Fibroblast of peridontal ligament (primary cell): ENCODE results near the gene SOBP.

ENCODE experiments used
- DNase-seq: peaks from one replicate; pipeline ENCODE4 v3.0.0-alpha.2; 2010; ENCODE audit errors: extremely low read depth

The SOBP gene

DNA sequence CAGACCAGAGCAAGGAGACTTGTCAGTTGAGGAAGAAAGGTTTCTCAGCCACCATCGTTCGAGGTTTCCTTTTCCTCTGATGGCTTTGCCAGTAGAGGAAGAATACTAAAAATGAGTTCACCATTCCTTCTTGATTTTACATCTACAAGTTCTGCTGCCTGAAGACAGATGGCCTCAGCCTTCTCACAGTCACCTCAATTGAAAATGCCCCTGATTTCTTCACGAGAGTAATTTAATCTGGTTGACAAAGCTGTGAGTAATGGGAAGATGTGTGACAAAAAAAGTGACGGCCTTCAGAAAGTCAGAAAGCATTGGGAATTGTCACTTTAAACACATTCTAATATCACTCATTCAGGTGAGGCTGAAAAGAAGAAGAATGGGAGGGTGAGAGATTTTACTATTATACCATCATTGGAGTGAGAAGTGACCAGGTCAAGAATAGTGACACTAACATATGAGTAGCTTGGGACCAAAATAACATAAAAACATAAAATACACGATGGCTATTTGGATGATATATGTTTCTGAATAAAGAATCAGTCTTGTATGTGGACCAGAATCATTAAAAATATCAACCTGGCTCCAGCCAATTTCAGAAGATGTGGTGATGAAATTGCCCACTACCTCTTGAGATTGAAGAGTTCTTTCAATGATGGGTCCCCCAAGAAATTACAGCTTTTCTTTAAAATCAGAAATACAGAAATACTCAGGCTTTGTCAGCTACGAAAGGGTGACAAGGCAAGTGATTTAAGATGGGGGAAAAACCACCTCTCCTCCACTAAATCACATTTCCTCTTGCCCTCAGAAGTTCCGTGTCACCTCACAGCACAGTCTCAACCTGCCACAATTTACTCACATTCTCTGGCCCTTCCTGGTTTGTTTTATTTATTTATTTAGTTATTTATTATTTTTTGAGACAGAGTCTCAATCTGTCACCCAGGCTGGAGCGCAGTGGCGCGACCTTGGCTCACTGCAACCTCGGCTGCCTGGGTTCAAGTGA, 147.7 kb downstream of the SOBP start:
- DNase-seq = no peak

DNA sequence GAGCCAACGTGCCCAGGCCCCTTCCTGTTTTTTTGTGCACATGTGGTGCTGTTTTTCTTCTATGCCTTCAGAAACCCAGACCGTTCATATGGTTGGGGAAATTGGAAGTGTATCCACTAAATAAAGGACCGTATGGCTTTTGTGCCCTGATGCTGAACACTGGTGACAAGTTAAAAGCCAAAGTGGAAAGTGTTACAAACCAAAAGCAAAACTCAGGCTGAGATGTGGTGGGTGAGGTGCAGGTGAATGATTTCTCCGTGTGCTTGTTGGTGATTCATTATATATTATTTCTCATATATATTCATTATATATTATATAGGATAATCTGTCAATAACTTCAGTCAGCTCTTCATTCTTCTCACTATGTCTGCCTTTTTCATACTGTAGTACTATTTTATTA, 148.6 kb downstream of the SOBP start:
- DNase-seq = no peak

DNA sequence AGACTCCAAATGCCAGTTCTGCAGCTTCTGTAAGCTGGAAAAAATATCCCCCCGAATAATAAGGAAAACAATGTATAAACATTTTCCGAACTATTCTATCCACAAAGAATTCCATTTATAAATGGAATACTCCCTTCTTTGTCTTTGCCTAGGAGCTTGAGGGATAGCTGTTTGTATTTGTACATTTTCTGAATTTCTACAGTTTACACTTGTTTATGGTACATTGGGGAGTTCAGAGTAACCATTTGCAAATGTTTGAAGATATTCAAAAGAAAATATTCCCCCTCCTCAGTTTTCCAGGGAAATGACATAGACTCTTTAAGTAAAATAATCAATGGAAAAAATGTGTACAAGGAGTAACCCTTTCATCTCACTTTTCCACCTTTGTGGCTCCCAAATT, 149.6 kb downstream of the SOBP start:
- no peak for DNase-seq

DNA sequence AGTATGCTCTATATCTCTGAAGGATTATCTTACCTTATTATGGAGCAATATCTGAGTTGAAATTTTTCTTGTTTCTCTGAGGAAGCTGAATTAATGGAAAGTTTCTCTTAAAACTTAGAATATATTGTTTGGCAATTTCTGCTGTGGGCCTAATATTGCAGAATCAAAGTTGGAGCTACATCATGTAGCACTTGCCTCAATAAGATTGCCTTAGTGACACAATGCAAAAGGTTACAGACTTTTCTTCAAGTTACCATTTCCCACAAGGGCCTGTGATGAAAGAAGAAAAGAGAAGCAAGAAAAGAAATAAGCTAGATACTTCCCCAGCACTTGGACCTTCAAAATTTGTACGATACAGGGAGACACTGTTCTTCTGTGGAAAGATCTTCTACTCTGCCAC, 151.2 kb downstream of the SOBP start:
- no peak for DNase-seq

DNA sequence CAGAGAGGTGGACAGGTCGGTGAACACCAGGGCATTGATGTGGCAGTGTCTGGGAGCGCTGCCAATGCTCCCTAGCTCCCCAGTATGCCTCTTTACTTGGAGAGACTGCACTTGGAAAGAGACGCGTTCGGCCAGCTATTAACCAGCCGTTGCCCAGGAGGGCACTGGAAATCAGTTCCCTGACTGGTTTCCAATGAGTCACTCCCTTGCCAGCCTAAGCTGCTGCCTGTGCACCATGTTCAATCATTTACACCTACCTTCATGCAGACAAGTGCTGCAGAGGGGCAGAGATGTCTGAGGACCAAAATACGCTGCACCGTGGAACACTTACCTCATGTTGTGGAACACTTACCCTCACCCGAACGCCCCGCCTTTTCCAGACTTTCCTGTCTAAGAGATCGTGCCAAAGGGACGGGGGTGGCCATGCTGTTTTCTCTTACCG, 151.6 kb downstream of the SOBP start:
- DNase-seq = no peak

DNA sequence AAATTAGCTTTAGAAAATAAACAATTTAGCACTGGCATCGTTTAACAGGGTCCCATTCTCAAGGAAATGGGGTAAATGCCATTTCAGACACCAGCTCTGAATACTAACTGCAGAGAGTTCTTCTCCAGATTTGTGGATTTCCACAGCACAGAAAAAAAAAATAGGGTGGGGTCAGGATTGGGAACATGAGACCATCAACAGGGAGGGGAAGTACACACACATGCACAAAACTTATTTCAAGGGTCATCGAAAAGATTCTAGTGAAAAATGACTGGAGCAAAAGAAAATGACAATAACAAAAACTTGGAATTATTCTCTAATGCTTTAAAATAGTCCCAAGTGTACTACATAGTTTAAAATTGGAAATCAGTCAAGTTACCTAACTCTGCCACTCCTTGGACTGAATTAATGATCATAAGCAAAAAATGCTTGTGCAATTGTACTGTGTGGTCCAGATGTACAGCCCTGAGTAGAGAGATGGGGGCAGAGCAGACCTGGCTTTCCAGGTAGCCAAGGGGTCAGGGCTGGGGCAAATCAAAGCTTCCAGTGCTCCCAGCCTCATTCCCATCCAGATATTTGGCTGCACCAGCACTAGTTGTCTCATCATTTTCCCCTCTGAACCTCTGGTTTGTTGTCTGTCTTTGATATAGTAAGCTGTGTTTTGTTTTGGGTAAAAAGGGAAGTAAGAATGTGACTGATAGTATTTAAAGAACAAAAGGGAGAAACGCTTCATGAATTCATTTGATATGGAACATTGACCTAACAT, 152.4 kb downstream of the SOBP start:
- DNase-seq = no peak

DNA sequence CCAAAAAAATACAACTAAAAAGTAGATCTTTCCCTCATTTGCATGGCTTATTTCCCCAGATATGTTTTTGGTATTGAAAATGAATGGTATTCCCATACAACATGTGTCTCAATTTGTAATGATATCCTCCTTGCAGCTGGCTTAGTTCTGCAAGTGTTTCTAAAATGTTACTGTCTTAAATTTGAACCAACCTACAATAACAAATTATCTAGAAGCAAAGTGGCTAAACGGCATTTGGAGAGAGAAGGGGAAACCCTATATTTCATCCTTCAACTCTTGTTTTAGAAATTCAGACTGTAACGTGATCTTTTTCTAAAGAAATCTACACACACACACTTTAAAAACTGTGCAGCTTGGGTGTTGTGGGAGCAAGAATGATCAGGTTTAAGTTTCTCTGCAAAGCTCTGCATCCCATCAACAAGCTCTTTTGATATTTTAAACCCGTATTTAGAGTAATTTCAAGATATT, 153.0 kb downstream of the SOBP start:
- peak; percentile 40 for DNase-seq

DNA sequence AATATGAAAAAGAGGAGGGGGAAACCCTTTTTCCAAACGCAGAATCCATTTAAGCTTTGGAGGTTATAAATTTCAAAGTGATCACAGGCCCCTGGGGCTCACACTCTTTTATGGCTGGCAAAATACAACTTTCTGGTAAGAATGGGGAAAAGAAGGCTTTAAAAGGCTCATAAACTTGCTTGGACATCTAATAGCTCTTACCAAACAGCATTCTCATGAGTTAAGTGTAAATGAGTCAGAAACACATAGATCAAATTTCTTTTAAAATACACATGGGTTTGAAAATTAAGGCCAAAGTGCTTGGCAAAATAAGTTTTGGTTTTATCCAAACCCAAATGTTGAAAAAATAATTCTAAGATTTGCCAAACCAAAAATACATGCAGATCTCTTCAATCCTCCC, 154.6 kb downstream of the SOBP start:
- DNase-seq = peak; percentile 65

DNA sequence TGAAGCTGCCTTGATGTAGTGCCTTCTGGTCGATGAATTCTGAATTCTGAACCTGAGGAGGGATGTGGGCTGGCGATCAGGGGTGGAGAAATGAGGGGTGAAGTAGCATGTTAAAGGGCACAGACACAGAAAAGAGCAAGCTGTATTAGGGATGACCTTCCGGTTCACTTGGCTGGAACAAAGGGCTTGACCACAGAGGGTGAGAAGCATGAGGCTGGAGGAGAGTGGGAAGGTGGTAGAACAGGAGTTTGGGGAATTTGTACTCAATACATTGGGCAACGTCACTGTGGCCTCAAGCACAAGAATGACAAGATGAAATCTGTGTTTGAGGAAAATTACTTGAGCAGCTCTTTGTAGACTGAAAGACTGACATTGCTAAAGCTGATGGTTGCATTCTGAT, 155.8 kb downstream of the SOBP start:
- DNase-seq = no peak

DNA sequence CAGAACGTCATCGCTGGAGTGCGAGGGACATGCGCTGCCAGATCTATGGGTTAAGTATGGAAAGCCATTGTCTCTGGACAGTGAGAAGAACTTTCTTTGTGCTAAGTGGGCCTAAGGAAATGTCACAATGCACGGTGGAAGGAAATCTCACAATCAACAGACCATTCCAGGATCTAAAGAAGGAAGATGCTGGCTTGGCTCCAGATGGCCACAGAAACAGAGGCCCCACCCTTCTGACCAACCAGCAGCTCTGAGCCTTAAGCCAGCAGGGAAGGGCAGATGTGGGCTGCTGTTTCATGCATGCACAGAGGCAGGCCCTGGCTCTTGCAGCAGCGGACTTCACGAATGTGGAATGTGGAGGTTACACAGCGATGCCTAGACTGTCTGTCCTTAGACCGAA, 156.3 kb downstream of the SOBP start:
- no peak for DNase-seq

DNA sequence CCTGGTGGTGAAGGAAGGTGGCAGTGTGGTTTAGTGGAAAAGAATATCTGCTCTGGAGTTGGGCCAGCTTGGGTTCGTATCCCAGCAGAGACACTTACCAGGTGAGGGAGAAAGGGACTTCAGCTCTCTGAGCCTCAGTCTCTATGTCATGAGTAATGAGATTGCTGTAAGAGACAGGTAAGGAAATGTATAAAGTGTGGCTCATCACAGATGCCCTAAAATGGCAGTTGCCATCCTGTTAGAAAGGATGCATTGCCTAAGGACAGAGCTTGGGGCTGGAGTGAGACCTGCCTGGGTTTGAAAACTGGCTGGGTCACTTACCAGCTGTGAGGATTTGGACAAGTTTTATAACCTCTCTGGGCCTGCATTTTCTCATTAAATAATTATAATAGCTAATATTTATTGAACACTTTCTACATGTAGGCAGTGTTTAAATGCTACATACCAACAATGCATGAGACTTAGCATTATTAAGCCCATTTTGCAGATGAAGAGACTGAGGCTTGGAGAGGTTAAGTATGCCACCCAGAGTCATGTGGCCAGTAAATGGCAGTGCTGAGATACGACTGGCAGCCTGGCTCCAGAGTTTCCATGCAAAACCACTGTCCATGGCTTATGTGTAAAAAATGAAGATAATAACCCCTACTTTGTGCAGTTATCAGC, 157.0 kb downstream of the SOBP start:
- no peak for DNase-seq

DNA sequence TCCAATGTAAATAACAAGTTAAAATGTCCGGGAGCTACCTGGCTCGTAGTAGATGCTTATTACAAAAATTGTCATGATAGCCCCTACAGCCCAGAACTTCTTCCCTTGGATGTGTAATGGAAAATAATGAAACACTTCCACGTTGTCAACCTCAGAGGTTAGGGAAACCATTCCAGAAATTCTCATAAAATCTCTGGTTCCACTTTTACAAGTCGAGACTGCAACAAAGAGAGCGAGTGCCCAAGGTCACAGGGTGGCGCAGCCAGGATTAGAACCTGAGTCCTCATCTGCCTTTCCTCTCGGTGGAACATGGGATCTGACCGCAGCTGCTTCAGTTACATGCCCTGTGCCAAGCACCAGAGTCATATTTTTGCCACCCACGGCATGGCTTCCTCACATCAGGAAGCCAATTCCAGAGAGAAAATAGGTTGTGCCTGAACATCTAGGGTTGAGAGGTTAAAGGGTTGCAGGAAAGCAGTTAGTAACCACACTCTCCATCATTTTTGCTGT, 157.6 kb downstream of the SOBP start:
- DNase-seq = no peak

DNA sequence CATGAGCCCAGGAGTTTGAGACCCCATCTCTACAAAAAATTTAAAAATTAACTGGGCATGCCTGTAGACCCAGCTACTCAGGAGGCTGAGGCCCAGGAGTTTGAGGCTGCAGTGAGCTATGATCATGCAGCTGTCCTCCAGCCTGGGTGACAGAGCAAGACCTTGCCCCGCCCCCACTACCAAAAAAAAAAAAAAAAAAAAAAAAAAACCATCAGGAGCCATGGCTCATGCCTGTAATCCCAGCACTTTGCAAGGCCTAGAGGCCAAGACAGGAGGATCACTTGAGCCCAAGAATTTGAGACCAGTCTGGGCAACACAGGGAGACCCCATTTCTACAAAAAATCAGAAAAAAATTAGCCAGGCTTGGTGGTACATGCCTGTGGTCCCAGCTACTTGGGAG, 159.1 kb downstream of the SOBP start:
- DNase-seq = no peak

DNA sequence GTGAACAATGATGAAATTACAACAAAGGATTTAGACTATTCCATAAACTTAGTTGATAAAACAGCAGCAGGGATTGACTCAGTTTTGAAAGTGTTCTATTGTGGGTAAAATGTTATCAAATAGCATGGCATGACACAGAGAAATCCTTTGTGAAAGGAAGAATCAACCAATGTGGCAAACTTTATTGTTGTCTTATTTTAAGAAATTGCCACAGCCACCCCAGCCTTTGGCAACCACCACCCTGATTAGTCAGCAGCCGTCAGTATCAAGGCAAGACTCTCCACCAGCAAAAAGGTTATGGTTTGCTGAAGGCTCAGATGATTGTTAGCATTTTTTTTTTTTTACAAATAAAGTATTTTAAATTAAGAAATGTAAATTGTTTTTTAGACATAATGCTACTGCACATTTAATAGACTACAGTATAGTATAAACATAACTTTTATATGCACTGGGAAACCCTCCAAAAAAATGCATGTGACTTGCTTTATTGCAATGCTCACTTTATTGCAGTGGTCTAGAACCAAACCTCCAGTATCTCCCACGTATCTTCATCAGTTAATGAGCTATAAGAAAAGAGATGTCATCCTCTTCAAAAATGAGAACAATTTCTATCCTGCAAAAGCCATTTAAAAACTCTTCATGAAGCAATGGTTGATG, 162.7 kb downstream of the SOBP start:
- peak; percentile 42 for DNase-seq

DNA sequence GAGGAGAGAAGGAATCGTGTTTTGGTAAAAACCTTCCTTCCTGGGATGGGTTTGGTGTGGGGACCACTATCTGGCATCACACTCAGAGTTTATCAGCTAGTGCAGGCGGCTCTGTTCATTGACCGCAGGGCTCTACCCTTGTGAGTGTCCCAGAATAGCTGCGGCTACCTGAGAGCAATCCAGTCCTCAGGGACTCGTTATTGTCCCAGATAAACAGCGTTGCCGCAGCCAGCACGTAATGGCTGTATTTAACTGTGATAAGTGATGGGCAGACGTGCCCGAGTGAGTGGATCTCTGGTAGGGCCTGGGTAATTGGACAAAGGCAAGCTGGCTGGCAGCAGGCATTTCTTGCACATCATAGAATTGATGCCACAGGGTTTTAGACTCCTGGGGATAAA, 163.3 kb downstream of the SOBP start:
- DNase-seq = no peak

DNA sequence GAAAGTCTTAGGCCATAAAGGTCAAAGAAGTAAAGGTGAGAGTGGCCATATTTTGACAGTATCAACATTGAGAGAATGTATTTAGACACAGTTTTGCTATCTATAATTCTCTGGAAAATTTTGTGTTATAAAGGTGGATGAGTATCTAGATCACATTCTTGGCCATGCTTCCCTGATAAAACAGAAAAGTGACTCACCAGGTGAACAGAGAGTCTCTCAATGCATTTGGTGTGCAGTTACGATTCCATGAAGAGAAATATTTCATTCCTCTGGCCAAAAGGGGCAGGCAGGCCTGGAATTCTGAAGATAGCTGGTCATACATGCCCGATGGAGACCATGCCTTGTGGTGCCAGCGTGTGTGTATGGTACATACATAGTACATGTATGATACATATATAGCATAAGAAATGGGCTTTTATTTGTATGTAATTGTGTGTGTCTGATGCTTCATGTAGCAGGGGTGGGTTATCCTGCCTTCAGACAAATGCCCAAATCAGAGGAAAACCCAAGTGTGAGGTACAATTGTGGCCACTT, 164.0 kb downstream of the SOBP start:
- DNase-seq = no peak

DNA sequence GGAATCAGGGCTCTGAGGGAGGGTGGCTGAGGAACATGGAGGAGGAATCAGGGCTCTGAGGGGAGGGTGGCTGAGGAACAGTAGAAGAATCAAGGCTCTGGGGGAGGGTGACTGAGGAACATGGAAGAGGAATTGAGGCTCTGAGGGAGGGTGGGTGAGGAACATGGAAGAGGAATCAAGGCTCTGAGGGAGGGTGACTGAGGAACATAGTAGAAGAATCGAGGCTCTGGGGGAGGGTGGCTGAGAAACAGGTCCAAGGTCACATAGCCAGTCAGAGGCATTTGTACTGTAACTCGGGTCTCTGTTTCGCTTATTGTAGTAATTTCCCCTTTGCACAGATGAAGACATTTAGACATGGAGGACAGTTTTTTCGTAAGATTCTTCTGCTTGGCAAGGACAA, 164.8 kb downstream of the SOBP start:
- no peak for DNase-seq

DNA sequence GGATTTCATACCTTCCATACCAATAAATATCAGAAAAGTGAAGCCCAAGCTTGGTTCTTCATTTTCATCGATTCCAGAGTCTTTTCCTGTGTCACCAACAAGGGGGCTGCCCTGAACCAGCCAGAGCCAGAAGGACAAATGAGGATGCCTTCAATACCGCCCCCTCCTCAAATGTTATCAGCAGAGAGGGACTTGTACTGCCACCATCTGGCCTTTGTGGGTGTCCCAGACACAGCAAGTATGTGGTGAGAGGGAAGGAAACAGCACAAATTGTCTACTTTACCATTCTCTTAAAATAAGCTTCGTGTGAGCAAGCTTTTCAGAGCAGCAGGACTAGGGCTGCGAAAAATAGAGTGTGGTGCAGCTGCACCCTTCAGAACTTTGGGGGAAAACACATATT, 165.3 kb downstream of the SOBP start:
- DNase-seq = no peak

DNA sequence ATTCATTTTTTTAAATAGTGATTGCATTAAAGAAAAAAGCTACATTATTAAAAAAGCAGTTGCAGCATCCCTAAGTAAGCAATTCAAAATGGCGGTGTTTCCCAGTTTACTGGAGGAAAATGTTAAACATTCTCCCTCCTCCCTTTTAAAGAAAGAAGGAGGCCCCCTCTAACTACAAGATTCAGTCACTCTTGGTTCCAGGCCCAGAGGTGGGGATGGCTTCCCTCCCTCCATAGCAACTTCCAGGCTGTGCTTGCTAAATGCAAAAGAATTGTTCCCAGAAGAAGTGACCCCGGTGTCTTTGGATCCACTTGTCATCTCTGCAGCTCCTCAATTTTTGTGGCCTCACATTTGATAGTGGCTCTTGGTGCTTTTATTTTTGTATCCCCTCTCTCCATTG, 165.9 kb downstream of the SOBP start:
- no peak for DNase-seq

DNA sequence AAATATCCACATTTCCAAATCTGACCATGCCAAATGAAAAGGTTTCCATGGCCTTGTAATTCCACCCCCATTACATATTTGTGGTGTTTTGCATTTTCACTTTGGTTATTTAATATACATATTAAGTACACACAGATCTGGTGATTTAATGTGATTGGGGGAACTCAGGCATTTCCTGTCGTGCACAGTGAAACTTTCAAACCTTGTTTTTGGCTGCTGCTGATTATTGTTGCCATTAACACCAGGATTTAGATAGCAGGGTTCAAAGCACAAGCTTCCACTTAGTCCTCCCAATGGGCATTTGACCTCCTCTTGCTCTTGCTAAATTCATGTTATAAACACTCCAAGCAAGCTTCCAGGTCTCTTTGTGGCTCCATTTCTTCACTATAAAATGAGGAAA, 166.5 kb downstream of the SOBP start:
- peak; percentile 45 for DNase-seq

DNA sequence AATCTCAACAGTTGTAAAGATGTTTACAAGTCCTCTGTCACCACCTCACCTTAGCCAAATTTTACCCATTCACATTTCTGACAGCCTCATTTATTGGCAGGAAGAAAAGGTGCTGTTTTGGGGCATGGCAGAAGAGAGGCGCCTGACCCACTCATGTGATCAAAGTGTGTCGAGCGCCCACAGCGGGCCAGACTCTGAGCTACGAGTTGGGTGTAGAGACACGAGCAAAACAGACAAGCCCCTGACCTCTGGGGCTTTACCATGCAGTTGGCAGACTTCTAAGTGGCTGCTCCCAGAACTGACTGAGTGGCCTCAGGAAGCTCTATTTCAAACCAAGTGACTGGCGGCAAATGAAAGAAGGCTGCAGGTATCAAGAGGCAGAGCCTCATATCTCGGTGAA, 167.0 kb downstream of the SOBP start:
- DNase-seq = no peak
